ENCODE results near the gene LMF1.

LMF1 gene

GRCh38 chr16:813916-814412 is 156.8 kb downstream of the LMF1 start:
- DNase-seq (ENCODE audit: low read depth in 2 of 2): no peak

- DNase-seq (ENCODE audit: low read depth in 2 of 2): no peak
These were observed 157.4 kb downstream of the LMF1 start for GRCh38 chr16:813204-813915.

GRCh38 chr16:808085-808386 is 162.7 kb downstream of the LMF1 start:
- DNase-seq (ENCODE audit: low read depth in 2 of 2): no peak

GRCh38 chr16:807347-808084 is 163.3 kb downstream of the LMF1 start:
- peak; percentile 65 to 79 for DNase-seq (ENCODE audit: low read depth in 2 of 2)

GRCh38 chr16:805474-805873 is 165.3 kb downstream of the LMF1 start:
- no peak for DNase-seq (ENCODE audit: low read depth in 2 of 2)

GRCh38 chr16:804193-805048 is 166.4 kb downstream of the LMF1 start:
- DNase-seq (ENCODE audit: low read depth in 2 of 2): no peak

- DNase-seq (ENCODE audit: low read depth in 2 of 2): no peak
These were observed 167.1 kb downstream of the LMF1 start for GRCh38 chr16:803754-804080.
